Measurements from ENCODE around the gene LEF1. TPM values are rescaled to one million over a fixed set of nuclear protein-coding genes. Genes with fewer than 3 reads are reported as not detected.
A peak's percentile ranks its signal among the peaks of the same experiment; 100 is the strongest.

LEF1 gene
- total and polyA plus RNA-seq, 8 donors = 0.81 to 11.0 (median 3.0) TPM; not detected in 2

- no peaks in the 10 kb centered on the region for H3K27me3 ChIP-seq
- H3K36me3 ChIP-seq = peaks cover 0 to 7% (median 0%) of the 10 kb centered on the region in 4 donors
- 85 to 96% (median 89%) methylated on average over 3 of the region's 3 CpGs for WGBS, 5 donors
- no peak overlapping the region for H3K27ac ChIP-seq
- DNase-seq = no peak
- H3K9me3 ChIP-seq = no peaks in the 10 kb centered on the region
- peaks cover 0 to 41% (median 15%) of the 10 kb centered on the region in 4 donors for H3K4me1 ChIP-seq
- TF ChIP-seq POLR2AphosphoS5 (IDR thresholded peaks at IDR 0.05) (no peak), CTCF (IDR thresholded peaks at IDR 0.05) (no peak), POLR2A (IDR thresholded peaks at IDR 0.05) (no peak), EP300 (IDR thresholded peaks at IDR 0.05) (no peak)
- intact Hi-C loops (cut with DNase I; ENCODE audit: low total_unique reads) = no loop called here
- H3K4me3 ChIP-seq = no peak overlapping the region
Measured at GRCh38 chr4:108001540-108002135, 167.1 kb downstream of the LEF1 start.

- Histone ChIP-seq H3K36me3 (peaks cover 0 to 7% (median 0%) of the 10 kb centered on the region in 4 donors), H3K27me3 (no peaks in the 10 kb centered on the region), H3K27ac (peak overlapping the region in 1 of 5 donors; percentile 95), H3K9me3 (no peaks in the 10 kb centered on the region), H3K4me1 (peaks cover 0 to 46% (median 16%) of the 10 kb centered on the region in 4 donors), H3K4me3 (no peak overlapping the region)
- TF ChIP-seq EP300 (IDR thresholded peaks at IDR 0.05) = no peak
- no peak for TF ChIP-seq CTCF (IDR thresholded peaks at IDR 0.05)
- no peak for TF ChIP-seq POLR2A (IDR thresholded peaks at IDR 0.05)
- TF ChIP-seq POLR2AphosphoS5 (IDR thresholded peaks at IDR 0.05) = no peak
- no peak for DNase-seq
- WGBS, 5 donors = 87 to 95% (median 94%) methylated on average over 2 of the region's 2 CpGs
- intact Hi-C loops (cut with DNase I; ENCODE audit: low total_unique reads) = no loop called here
Measured at GRCh38 chr4:107999932-108000539, 168.7 kb downstream of the LEF1 start.

GRCh38 chr4:107997794-107998193, 170.9 kb downstream of the LEF1 start:
- intact Hi-C loops (cut with DNase I; ENCODE audit: low total_unique reads) = no loop called here
- DNase-seq = no peak
- no peak overlapping the region for H3K4me3 ChIP-seq
- H3K9me3 ChIP-seq = no peaks in the 10 kb centered on the region
- H3K4me1 ChIP-seq = peaks cover 10 to 59% (median 30%) of the 10 kb centered on the region in 4 donors
- 74 to 93% (median 83%) methylated on average over 2 of the region's 2 CpGs for WGBS, 5 donors
- H3K27me3 ChIP-seq = no peaks in the 10 kb centered on the region
- no peak for TF ChIP-seq EP300 (IDR thresholded peaks at IDR 0.05)
- TF ChIP-seq POLR2AphosphoS5 (IDR thresholded peaks at IDR 0.05) = no peak
- TF ChIP-seq CTCF (IDR thresholded peaks at IDR 0.05) = no peak
- TF ChIP-seq POLR2A (IDR thresholded peaks at IDR 0.05) = no peak
- H3K27ac ChIP-seq = peak overlapping the region in 4 of 5 donors; percentile 55 to 95 (median 70)
- peaks cover 0 to 7% (median 0%) of the 10 kb centered on the region in 4 donors for H3K36me3 ChIP-seq

Other genes with a start within 250 kb of the LEF1 start
- gene CYP2U1, start 237.4 kb downstream of the LEF1 start, total RNA-seq = 10 to 100 TPM in 1 of 5 donors, 1 to 10 TPM in 3, under 1 TPM in 1; 0.58 to 10.7 (median 6.4) TPM
- gene CYP2U1, start 237.4 kb downstream of the LEF1 start, polyA plus RNA-seq = 1 to 10 TPM; 1.1 to 2.6 (median 1.1) TPM
- 100 to 1,000 TPM in 2 of 5 donors, 10 to 100 TPM in 3; 51.6 to 118 (median 64.7) TPM for gene HADH, start 179.0 kb downstream of the LEF1 start, total RNA-seq
- gene HADH, start 179.0 kb downstream of the LEF1 start, polyA plus RNA-seq = 10 to 100 TPM; 59.6 to 70.3 (median 64.8) TPM

All from stomach (tissue), 9 donors.